Stomach (tissue), 9 donors: ENCODE measurements around the gene PSMA5. TPM values are rescaled to one million over a fixed set of nuclear protein-coding genes. Genes with fewer than 3 reads are reported as not detected.

ENCODE experiments used
- DNase-seq, 2 donors: peaks; one replicate each; pipeline versions ENCODE4 v3.0.0 to v3.0.0-alpha.2; 2013 to 2019
- H3K27ac ChIP-seq, 5 donors: fragments of 200-600 bp in 4 of 5; sonication (generic) in 4 of 5; one replicate each; pipeline ENCODE4 v1.5.1; 2013 to 2019; ENCODE audit warnings: mild to moderate bottlenecking in 1 of 5, moderate library complexity in 1 of 5
- H3K27me3 ChIP-seq, 3 donors: fragments of 200-600 bp; sonication (generic); one replicate each; pipeline ENCODE4 v1.5.1; 2017 to 2019; ENCODE audit warnings: mixed run types in 1 of 3
- H3K36me3 ChIP-seq, 4 donors: fragments of 200-600 bp; sonication (generic); 1 replicate in 3 of 4; 2 replicates in 1 of 4; pipeline ENCODE4 v1.5.1; 2016 to 2019
- H3K4me1 ChIP-seq, 4 donors: fragments of 200-600 bp; sonication (generic); one replicate each; pipeline ENCODE4 v1.5.1; 2016 to 2019
- H3K4me3 ChIP-seq, 4 donors: fragments of 200-600 bp; sonication (generic) in 3 of 4; one replicate each; pipeline ENCODE4 v1.5.1; 2016 to 2019; ENCODE audit warnings: mild to moderate bottlenecking in 1 of 4
- H3K9me3 ChIP-seq, 4 donors: fragments of 200-600 bp; sonication (generic); one replicate each; pipeline ENCODE4 v1.5.1; 2016 to 2019
- EP300 ChIP-seq: sonication (generic); formaldehyde crosslinking; IDR thresholded peaks from one replicate; pipeline ENCODE4 v1.6.1; 2017; ENCODE audit warnings: antibody characterized with exemption
- POLR2A ChIP-seq, 4 donors: fragments of 450-650 bp; IDR thresholded peaks; one replicate each; pipeline ENCODE4 v1.6.1; 2016; ENCODE audit warnings: antibody characterized with exemption in 4 of 4, control low read depth in 2 of 4, mild to moderate bottlenecking in 1 of 4, moderate library complexity in 1 of 4
- POLR2AphosphoS5 ChIP-seq, 3 donors: sonication (generic); formaldehyde crosslinking; IDR thresholded peaks; one replicate each; pipeline ENCODE4 v1.6.1; 2016; ENCODE audit warnings: antibody characterized with exemption in 3 of 3
- WGBS, 5 donors: extraction: QIAGEN DNeasy Blood & Tissue Kit in 3 of 5; methylation state at CpG; one replicate each; pipeline versions ENCODE4 v1.1.5 to v1.1.7; 2013 to 2018; 5-methylcytosine and 5-hydroxymethylcytosine counted together
- intact Hi-C: fragments of 100-400 bp; cut with DNase I; formaldehyde crosslinking; loops from one replicate; pipeline ENCODE4 v1.15.1; 2023; ENCODE audit warnings: low total_unique reads
- polyA plus RNA-seq, 3 donors: library from polyadenylated mRNA; stranded (reverse); fragments of 200-250 nt; gene quantifications; one replicate each; pipeline ENCODE4 v1.2.3, GENCODE V29; 2013
- total RNA-seq, 5 donors: library from RNA; depleted of rRNA; stranded (reverse); fragments of >200 nt; gene quantifications; one replicate each; pipeline versions ENCODE4 v1.1.0 to v1.2.3, GENCODE V29; 2014 to 2016
- TF ChIP-seq, protein P1 (sequence below), 7 experiments: fragments of 450-650 bp in 4 of 7; fragments of 200-600 bp in 3 of 7; sonication (generic) in 3 of 7; IDR thresholded peaks; one replicate each; pipeline ENCODE4 v1.5.1; 2016 to 2019; ENCODE audit warnings: antibody characterized with exemption in 7 of 7, control low read depth in 2 of 7, mild to moderate bottlenecking in 1 of 7
- donor health status: healthy with polysubstance abuse.
- donor health status: Bipolar disorder and iron deficiency.
- donor health status: healthy.

PSMA5 gene
- total and polyA plus RNA-seq, 8 donors: 5.3 to 84.2 (median 38.2) TPM

DNA sequence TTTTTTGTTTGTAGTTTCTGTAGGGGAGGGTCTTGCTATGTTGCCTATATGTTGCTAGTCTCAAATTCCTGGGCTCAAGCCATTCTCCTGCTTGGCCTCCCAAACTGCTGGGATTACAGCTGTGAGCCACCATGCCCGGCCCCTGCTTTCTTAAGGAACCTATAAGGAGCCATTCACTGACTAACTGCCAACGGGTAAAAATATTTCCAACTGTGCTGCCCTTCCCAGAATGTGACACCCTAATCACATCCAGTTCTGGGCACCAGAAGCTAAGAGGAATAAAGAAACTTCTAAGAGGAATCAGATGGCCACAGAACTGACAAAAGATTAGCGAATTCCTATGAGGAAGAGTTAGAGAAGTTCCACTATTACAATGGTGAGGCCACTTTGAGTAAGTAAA lies 46.5 kb upstream of the PSMA5 start:
- no peaks in the 10 kb centered on the region for H3K4me1 ChIP-seq
- WGBS, 5 donors: 46 to 80% (median 59%) methylated on average over 3 of the region's 3 CpGs

GRCh38 chr1:109470245-109470644 lies 44.0 kb upstream of the PSMA5 start:
- TF ChIP-seq POLR2A (IDR thresholded peaks at IDR 0.05) (no peak), EP300 (no peak), POLR2AphosphoS5 (IDR thresholded peaks at IDR 0.05) (no peak)
- TF ChIP-seq, protein P1, sequence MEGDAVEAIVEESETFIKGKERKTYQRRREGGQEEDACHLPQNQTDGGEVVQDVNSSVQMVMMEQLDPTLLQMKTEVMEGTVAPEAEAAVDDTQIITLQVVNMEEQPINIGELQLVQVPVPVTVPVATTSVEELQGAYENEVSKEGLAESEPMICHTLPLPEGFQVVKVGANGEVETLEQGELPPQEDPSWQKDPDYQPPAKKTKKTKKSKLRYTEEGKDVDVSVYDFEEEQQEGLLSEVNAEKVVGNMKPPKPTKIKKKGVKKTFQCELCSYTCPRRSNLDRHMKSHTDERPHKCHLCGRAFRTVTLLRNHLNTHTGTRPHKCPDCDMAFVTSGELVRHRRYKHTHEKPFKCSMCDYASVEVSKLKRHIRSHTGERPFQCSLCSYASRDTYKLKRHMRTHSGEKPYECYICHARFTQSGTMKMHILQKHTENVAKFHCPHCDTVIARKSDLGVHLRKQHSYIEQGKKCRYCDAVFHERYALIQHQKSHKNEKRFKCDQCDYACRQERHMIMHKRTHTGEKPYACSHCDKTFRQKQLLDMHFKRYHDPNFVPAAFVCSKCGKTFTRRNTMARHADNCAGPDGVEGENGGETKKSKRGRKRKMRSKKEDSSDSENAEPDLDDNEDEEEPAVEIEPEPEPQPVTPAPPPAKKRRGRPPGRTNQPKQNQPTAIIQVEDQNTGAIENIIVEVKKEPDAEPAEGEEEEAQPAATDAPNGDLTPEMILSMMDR (IDR thresholded peaks at IDR 0.05): no peak
- Histone ChIP-seq H3K36me3 (peaks cover 0 to 2% (median 0%) of the 10 kb centered on the region in 4 donors), H3K4me1 (peaks cover 5 to 25% (median 21%) of the 10 kb centered on the region in 4 donors), H3K9me3 (no peaks in the 10 kb centered on the region), H3K27ac (no peak overlapping the region), H3K4me3 (no peak overlapping the region), H3K27me3 (peaks cover 0 to 33% (median 24%) of the 10 kb centered on the region in 3 donors)
- no peak for DNase-seq
- WGBS, 5 donors: 49 to 63% (median 59%) methylated on average over 6 of the region's 6 CpGs
- intact Hi-C loops: no loop called here

More for the DNA sequence above, 46.5 kb upstream of the PSMA5 start:
- intact Hi-C loops: no loop called here
- peaks cover 0 to 7% (median 0%) of the 10 kb centered on the region in 3 donors for H3K27me3 ChIP-seq
- H3K4me3 ChIP-seq: no peak overlapping the region
- no peak for TF ChIP-seq POLR2A (IDR thresholded peaks at IDR 0.05)
- TF ChIP-seq POLR2AphosphoS5 (IDR thresholded peaks at IDR 0.05): no peak
- no peak for TF ChIP-seq EP300
- TF ChIP-seq, protein P1 (IDR thresholded peaks at IDR 0.05): no peak
- H3K36me3 ChIP-seq: peaks cover 0 to 23% (median 2%) of the 10 kb centered on the region in 4 donors
- H3K9me3 ChIP-seq: no peaks in the 10 kb centered on the region
- no peak overlapping the region for H3K27ac ChIP-seq
- no peak for DNase-seq

DNA sequence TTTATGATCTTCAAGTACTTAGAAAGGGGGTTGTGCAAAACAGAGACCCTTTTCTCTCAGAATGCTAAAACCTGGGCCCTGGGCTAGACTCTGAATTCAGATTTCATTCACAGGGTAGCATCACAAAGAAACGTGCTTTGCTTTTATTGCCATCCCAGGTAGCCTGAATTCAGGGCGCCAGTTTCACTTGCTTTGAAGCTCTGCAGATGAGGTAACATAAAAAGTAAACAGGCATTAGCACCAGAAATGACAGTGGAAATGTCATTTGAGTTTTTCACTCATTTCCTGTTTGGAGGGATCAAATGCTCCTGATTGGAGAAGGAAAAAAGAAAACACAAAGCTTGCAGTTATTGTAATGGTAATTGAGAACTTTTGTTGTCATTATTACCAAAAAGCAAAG lies 42.7 kb upstream of the PSMA5 start:
- TF ChIP-seq, protein P1 (IDR thresholded peaks at IDR 0.05): no peak
- no peak for TF ChIP-seq POLR2A (IDR thresholded peaks at IDR 0.05)
- TF ChIP-seq POLR2AphosphoS5 (IDR thresholded peaks at IDR 0.05): no peak
- TF ChIP-seq EP300: no peak
- WGBS, 5 donors: 25 to 38% (median 26%) methylated on average over 2 of the region's 2 CpGs
- Histone ChIP-seq H3K27ac (no peak overlapping the region), H3K9me3 (no peaks in the 10 kb centered on the region), H3K4me3 (no peak overlapping the region), H3K27me3 (peaks cover 0 to 42% (median 30%) of the 10 kb centered on the region in 3 donors), H3K4me1 (peaks cover 5 to 28% (median 23%) of the 10 kb centered on the region in 4 donors), H3K36me3 (no peaks in the 10 kb centered on the region)
- DNase-seq: no peak
- intact Hi-C loops: no loop called here

DNA sequence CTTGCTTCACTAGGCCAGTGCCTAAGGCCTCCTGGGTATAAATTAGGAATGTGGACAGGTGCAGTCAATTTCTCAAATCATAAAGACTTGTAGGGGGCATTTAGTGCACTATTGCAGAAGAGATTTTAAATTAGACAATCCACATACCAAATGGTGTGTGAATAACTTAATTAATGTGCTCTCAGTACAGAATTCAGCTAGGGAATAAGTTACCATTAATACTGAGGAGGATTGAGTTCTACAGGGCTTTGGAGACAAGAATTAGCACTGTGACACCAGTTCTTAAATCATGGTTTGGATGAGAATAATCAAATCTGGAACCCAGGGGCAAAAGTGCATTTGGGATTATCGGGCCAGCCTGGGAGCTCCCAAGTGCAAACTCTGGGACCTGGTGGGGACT lies 41.8 kb upstream of the PSMA5 start:
- no peak for TF ChIP-seq POLR2AphosphoS5 (IDR thresholded peaks at IDR 0.05)
- TF ChIP-seq POLR2A (IDR thresholded peaks at IDR 0.05): no peak
- TF ChIP-seq EP300: no peak
- TF ChIP-seq, protein P1 (IDR thresholded peaks at IDR 0.05): no peak
- peaks cover 0 to 42% (median 30%) of the 10 kb centered on the region in 3 donors for H3K27me3 ChIP-seq
- intact Hi-C loops: no loop called here

More for the DNA sequence above, 41.8 kb upstream of the PSMA5 start:
- DNase-seq: no peak
- Histone ChIP-seq H3K27ac (no peak overlapping the region), H3K9me3 (no peaks in the 10 kb centered on the region), H3K36me3 (no peaks in the 10 kb centered on the region), H3K4me1 (peaks cover 5 to 28% (median 23%) of the 10 kb centered on the region in 4 donors), H3K4me3 (no peak overlapping the region)
- 80 to 96% (median 86%) methylated on average over 1 of the region's 1 CpG for WGBS, 5 donors
